ENCODE results near the gene SLC52A3. TPM values are rescaled to one million over a fixed set of nuclear protein-coding genes. Genes with fewer than 3 reads are reported as not detected.
A peak's percentile ranks its signal among the peaks of the same experiment; 100 is the strongest.

Gene SLC52A3
- total and polyA plus RNA-seq, 9 of the 15 experiments (the other 6 are each of a cell fraction or from before 2014, with no cell fraction given): 0.06 to 0.60 (median 0.11) TPM

DNA sequence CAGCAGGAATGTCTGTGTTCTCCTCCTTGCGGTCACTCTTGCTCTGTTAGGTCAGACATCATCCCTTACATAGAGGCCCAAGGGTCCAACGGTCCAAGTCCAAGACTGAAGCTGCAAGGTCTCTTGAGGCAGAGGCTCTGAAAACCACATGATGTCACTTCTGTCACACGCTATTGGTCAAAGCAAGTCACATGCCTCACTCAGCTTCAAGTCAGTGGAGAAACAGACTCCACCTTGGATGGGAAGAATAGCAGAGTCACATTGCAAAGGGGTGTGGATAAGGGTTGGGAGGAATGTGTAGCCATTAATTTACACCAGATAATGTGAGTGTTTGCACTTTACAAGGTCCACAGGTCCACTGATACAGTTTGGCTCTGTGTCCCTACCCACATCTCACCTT is 17.5 kb downstream of the SLC52A3 start (continued):
- TF ChIP-seq, protein P1, sequence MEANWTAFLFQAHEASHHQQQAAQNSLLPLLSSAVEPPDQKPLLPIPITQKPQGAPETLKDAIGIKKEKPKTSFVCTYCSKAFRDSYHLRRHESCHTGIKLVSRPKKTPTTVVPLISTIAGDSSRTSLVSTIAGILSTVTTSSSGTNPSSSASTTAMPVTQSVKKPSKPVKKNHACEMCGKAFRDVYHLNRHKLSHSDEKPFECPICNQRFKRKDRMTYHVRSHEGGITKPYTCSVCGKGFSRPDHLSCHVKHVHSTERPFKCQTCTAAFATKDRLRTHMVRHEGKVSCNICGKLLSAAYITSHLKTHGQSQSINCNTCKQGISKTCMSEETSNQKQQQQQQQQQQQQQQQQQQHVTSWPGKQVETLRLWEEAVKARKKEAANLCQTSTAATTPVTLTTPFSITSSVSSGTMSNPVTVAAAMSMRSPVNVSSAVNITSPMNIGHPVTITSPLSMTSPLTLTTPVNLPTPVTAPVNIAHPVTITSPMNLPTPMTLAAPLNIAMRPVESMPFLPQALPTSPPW (CRISPR knock-in tag; IDR thresholded peaks at IDR 0.05): no peak
- TF ChIP-seq ATF7 (IDR thresholded peaks at IDR 0.05) (peak; percentile 98), NFYB (IDR thresholded peaks at IDR 0.05; ENCODE audit: extremely low read depth, insufficient read length) (peak; percentile 94), MAFK (IDR thresholded peaks at IDR 0.05; ENCODE audit: low read length) (0 out of 2 replicates have a peak, but pooled peaks have one; percentile 16), SMAD1 (IDR thresholded peaks at IDR 0.05; ENCODE audit: low read depth, low read length, partially characterized antibody) (no peak), ZNF668 (CRISPR knock-in tag; IDR thresholded peaks at IDR 0.05) (no peak), TEAD2 (tag; IDR thresholded peaks at IDR 0.05) (no peak), RBM25 (IDR thresholded peaks at IDR 0.05; ENCODE audit: low read depth, low read length, severe bottlenecking) (peak; percentile 80)
- TF ChIP-seq, protein P2, sequence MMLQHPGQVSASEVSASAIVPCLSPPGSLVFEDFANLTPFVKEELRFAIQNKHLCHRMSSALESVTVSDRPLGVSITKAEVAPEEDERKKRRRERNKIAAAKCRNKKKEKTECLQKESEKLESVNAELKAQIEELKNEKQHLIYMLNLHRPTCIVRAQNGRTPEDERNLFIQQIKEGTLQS (IDR thresholded peaks at IDR 0.05): peak; percentile 74
- TF ChIP-seq, protein P2 (CRISPR knock-in tag; conservative IDR thresholded peaks at IDR 0.05): no peak
- TF ChIP-seq, protein P3, sequence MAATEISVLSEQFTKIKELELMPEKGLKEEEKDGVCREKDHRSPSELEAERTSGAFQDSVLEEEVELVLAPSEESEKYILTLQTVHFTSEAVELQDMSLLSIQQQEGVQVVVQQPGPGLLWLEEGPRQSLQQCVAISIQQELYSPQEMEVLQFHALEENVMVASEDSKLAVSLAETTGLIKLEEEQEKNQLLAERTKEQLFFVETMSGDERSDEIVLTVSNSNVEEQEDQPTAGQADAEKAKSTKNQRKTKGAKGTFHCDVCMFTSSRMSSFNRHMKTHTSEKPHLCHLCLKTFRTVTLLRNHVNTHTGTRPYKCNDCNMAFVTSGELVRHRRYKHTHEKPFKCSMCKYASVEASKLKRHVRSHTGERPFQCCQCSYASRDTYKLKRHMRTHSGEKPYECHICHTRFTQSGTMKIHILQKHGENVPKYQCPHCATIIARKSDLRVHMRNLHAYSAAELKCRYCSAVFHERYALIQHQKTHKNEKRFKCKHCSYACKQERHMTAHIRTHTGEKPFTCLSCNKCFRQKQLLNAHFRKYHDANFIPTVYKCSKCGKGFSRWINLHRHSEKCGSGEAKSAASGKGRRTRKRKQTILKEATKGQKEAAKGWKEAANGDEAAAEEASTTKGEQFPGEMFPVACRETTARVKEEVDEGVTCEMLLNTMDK (IDR thresholded peaks at IDR 0.05; ENCODE audit: borderline replicate concordance, insufficient read depth, low read depth, low read length, poor library complexity, severe bottlenecking): no peak
- TF ChIP-seq, protein P4, sequence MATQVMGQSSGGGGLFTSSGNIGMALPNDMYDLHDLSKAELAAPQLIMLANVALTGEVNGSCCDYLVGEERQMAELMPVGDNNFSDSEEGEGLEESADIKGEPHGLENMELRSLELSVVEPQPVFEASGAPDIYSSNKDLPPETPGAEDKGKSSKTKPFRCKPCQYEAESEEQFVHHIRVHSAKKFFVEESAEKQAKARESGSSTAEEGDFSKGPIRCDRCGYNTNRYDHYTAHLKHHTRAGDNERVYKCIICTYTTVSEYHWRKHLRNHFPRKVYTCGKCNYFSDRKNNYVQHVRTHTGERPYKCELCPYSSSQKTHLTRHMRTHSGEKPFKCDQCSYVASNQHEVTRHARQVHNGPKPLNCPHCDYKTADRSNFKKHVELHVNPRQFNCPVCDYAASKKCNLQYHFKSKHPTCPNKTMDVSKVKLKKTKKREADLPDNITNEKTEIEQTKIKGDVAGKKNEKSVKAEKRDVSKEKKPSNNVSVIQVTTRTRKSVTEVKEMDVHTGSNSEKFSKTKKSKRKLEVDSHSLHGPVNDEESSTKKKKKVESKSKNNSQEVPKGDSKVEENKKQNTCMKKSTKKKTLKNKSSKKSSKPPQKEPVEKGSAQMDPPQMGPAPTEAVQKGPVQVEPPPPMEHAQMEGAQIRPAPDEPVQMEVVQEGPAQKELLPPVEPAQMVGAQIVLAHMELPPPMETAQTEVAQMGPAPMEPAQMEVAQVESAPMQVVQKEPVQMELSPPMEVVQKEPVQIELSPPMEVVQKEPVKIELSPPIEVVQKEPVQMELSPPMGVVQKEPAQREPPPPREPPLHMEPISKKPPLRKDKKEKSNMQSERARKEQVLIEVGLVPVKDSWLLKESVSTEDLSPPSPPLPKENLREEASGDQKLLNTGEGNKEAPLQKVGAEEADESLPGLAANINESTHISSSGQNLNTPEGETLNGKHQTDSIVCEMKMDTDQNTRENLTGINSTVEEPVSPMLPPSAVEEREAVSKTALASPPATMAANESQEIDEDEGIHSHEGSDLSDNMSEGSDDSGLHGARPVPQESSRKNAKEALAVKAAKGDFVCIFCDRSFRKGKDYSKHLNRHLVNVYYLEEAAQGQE (IDR thresholded peaks at IDR 0.05; ENCODE audit: borderline replicate concordance): 0 out of 2 replicates have a peak, but pooled peaks have one; percentile 24
- TF ChIP-seq, protein P4 (CRISPR knock-in tag; IDR thresholded peaks at IDR 0.05; ENCODE audit: low read depth): no peak
- TF ChIP-seq, protein P5, sequence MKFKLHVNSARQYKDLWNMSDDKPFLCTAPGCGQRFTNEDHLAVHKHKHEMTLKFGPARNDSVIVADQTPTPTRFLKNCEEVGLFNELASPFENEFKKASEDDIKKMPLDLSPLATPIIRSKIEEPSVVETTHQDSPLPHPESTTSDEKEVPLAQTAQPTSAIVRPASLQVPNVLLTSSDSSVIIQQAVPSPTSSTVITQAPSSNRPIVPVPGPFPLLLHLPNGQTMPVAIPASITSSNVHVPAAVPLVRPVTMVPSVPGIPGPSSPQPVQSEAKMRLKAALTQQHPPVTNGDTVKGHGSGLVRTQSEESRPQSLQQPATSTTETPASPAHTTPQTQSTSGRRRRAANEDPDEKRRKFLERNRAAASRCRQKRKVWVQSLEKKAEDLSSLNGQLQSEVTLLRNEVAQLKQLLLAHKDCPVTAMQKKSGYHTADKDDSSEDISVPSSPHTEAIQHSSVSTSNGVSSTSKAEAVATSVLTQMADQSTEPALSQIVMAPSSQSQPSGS (CRISPR knock-in tag; IDR thresholded peaks at IDR 0.05): peak; percentile 37; the same call in 1 of the 2 replicates

Measured in K562 (cell line).